HUES48 (cell line): ENCODE data around the gene SARDH.

Source experiments
- H3K27ac ChIP-seq: one replicate; pipeline ENCODE4 v1.7.0; 2013; ENCODE audit warnings: low read depth, low read length, inconsistent platforms
- H3K27me3 ChIP-seq: 2 replicates; pipeline ENCODE4 v1.6.1; 2013; ENCODE audit warnings: mild to moderate bottlenecking, low read length; ENCODE audit not compliant: control insufficient read depth, insufficient read depth
- H3K36me3 ChIP-seq: 2 replicates; pipeline ENCODE4 v1.6.1; 2013; ENCODE audit warnings: low read length; ENCODE audit not compliant: control insufficient read depth, insufficient read depth
- H3K4me1 ChIP-seq: 2 replicates; pipeline ENCODE4 v1.6.1; 2013; ENCODE audit warnings: mild to moderate bottlenecking, low read length; ENCODE audit not compliant: control insufficient read depth, insufficient read depth
- H3K4me3 ChIP-seq: 2 replicates; pipeline ENCODE4 v1.5.1; 2013; ENCODE audit warnings: mild to moderate bottlenecking, low read depth, low read length
- H3K9ac ChIP-seq: 2 replicates; pipeline ENCODE4 v1.6.1; 2013; ENCODE audit warnings: mild to moderate bottlenecking, low read depth, low read length, moderate library complexity
- H3K9me3 ChIP-seq: 2 replicates; pipeline ENCODE4 v1.6.1; 2013; ENCODE audit warnings: low read length; ENCODE audit not compliant: control insufficient read depth, insufficient read depth

The SARDH gene

DNA sequence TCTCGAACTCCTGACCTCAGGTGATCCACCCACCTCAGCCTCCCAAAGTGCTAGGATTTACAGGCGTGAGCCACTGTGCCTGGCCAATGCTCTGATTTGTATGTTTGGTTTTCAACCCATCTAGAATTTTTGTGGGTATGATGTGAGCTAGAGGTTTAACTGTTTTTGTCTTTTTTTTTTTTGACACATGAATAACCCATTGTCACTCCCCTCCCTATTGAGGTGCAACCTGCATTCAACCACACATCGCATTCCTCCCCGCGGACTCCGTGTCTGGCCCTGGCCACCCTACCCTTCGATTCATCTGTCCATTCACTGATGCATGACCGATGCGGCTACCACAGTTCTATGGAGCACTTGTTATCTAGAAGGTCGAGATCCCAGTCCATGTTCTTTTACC is 119.4 kb downstream of the SARDH start:
- H3K27ac ChIP-seq: no peak overlapping the region
- H3K9ac ChIP-seq: no peak overlapping the region
- H3K27me3 ChIP-seq: no peaks in the 10 kb centered on the region
- no peaks in the 10 kb centered on the region for H3K9me3 ChIP-seq
- H3K36me3 ChIP-seq: no peaks in the 10 kb centered on the region
- no peaks in the 10 kb centered on the region; the same call in 1 of the 2 replicates for H3K4me1 ChIP-seq
- no peak overlapping the region for H3K4me3 ChIP-seq

DNA sequence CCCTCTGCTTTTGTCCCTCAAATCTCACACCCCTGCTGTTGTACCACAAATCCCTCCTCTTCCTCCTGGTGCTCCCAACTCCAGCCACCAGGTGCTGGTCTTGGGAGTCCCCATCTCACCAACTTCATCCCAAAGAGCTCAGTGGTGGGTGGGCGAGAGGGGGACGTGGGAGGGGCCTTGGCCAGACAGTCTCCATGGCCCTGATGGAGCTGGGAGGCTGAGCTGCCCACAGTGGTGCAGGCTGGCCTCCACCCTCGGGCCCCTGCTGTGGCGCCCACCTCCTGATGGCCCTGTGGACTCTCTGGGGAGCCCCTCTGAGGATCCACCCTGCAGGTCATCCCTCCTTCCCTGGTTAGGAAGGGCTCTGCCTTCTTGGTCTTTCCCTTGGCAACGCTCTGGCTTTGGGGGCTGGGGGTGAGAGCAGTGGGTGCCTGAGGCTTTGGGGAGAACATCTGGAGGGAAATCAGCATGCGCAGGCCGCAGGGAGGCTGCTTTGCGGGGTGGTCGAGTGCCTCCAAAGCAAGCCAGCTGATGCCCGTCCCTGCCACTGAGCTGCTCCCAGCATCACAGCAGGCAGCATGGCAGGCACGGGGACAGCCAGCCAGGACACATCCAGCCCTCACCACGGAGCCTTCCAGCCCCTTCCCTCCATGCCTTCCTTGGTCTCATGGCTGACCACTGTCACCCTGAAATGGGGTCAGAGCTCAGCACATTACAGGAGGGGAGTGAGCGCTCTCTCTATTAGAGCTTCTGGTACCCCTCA is 121.3 kb downstream of the SARDH start:
- no peak overlapping the region for H3K27ac ChIP-seq
- no peaks in the 10 kb centered on the region for H3K36me3 ChIP-seq
- H3K9me3 ChIP-seq: no peaks in the 10 kb centered on the region
- no peak overlapping the region for H3K9ac ChIP-seq
- no peak overlapping the region for H3K4me3 ChIP-seq
- H3K4me1 ChIP-seq: no peaks in the 10 kb centered on the region; the same call in 1 of the 2 replicates
- H3K27me3 ChIP-seq: no peaks in the 10 kb centered on the region

- no peak overlapping the region for H3K4me3 ChIP-seq
- no peaks in the 10 kb centered on the region for H3K27me3 ChIP-seq
- H3K9me3 ChIP-seq: no peaks in the 10 kb centered on the region
Measured at GRCh38 chr9:133615606-133616188, 122.5 kb downstream of the SARDH start.

GRCh38 chr9:133615186-133615585 is 123.0 kb downstream of the SARDH start:
- no peak overlapping the region for H3K27ac ChIP-seq
- H3K27me3 ChIP-seq: no peaks in the 10 kb centered on the region
- H3K4me1 ChIP-seq: no peaks in the 10 kb centered on the region; the same call in 1 of the 2 replicates
- H3K9me3 ChIP-seq: no peaks in the 10 kb centered on the region
- H3K9ac ChIP-seq: no peak overlapping the region
- no peak overlapping the region for H3K4me3 ChIP-seq
- no peaks in the 10 kb centered on the region for H3K36me3 ChIP-seq

More at GRCh38 chr9:133615606-133616188, 122.5 kb downstream of the SARDH start:
- Histone ChIP-seq H3K36me3 (no peaks in the 10 kb centered on the region), H3K9ac (no peak overlapping the region), H3K27ac (no peak overlapping the region), H3K4me1 (no peaks in the 10 kb centered on the region; the same call in 1 of the 2 replicates)

DNA sequence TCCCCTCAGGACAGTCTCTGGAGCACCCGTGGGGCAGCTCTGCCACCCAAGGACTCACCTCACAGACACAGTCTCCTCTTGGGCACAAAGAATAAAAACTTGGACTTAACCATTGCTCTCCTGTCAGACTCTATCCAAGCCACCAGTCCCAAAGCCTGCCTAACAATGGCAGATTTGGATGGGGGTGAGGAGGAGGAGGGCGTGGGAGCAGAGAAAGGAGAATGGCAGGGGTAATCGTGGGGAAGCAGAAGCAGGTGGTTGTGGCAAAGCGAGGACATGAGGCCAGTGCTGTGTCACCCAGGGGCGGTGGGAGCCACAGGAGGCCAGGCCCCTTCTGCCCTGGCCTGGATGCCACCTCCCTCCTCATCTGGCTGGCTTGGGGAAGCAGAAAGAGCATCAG is 123.5 kb downstream of the SARDH start:
- Histone ChIP-seq H3K27me3 (peaks cover 4% of the 10 kb centered on the region), H3K4me1 (peaks cover 1% of the 10 kb centered on the region; the same call in 1 of the 2 replicates), H3K27ac (no peak overlapping the region), H3K9me3 (no peaks in the 10 kb centered on the region), H3K4me3 (no peak overlapping the region), H3K9ac (no peak overlapping the region), H3K36me3 (no peaks in the 10 kb centered on the region)

DNA sequence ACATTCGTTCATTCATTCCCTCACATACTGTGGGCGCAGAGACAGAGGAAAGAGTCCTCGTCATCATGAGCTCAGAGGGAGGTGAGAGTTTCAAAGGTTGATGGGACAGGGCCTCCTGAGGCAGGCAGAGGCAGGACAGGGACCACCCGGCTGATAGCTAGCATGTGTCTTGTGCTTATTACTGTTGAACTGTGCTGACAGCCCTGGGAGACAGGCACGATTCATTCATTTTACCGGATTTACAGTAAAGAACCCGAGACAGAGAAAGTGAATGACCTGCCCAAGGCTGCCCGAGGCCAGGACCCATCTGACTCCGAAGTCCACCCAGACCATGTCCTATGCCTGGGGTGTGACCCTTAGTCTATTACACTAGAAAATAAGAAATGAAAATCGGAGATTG is 124.1 kb downstream of the SARDH start:
- Histone ChIP-seq H3K4me3 (no peak overlapping the region), H3K27me3 (peaks cover 4% of the 10 kb centered on the region), H3K36me3 (no peaks in the 10 kb centered on the region), H3K27ac (no peak overlapping the region), H3K9ac (no peak overlapping the region), H3K9me3 (no peaks in the 10 kb centered on the region), H3K4me1 (peaks cover 5% of the 10 kb centered on the region; the same call in 1 of the 2 replicates)
